ENCODE results near the gene ENSA. TPM values are rescaled to one million over a fixed set of nuclear protein-coding genes. Genes with fewer than 3 reads are reported as not detected.
A peak's percentile ranks its signal among the peaks of the same experiment; 100 is the strongest.
"Not testable (repeated sequence)": the region's sequence is repeated elsewhere in the genome, so short reads cannot be mapped to it uniquely, and the experiment has no call there.

ENSA gene
- total RNA-seq, 2 donors from 2014 or later = 85.7 to 94.5 TPM

GRCh38 chr1:150610576-150610975, 18.8 kb downstream of the ENSA start:
- peak overlapping the region; percentile 86 to 95 for H3K27ac ChIP-seq
- H3K27me3 ChIP-seq (replicated peaks; ENCODE audit: insufficient read depth) = no peaks in the 10 kb centered on the region
- no peaks in the 10 kb centered on the region for H3K36me3 ChIP-seq
- DNase-seq (ENCODE audit: low spot score) (no peak), ATAC-seq (ENCODE audit: insufficient number of reproducible peaks, low FRiP score, low read depth) (no peak)
- peaks cover 45 to 55% of the 10 kb centered on the region in 2 donors for H3K4me1 ChIP-seq (ENCODE audit: control insufficient read depth in 1 of 2, low read depth in 2 of 2)
- no peak for TF ChIP-seq CTCF (IDR thresholded peaks at IDR 0.05)
- no peaks in the 10 kb centered on the region for H3K9me3 ChIP-seq
- no peak overlapping the region for H3K4me3 ChIP-seq

GRCh38 chr1:150609732-150610131, 19.7 kb downstream of the ENSA start:
- no peak for ATAC-seq (ENCODE audit: insufficient number of reproducible peaks, low FRiP score, low read depth)
- H3K36me3 ChIP-seq = no peaks in the 10 kb centered on the region
- H3K4me1 ChIP-seq (ENCODE audit: control insufficient read depth in 1 of 2, low read depth in 2 of 2) = peaks cover 50 to 62% of the 10 kb centered on the region in 2 donors
- H3K27me3 ChIP-seq (replicated peaks; ENCODE audit: insufficient read depth) = no peaks in the 10 kb centered on the region
- H3K4me3 ChIP-seq = no peak overlapping the region
- TF ChIP-seq CTCF (IDR thresholded peaks at IDR 0.05) = no peak
- DNase-seq (ENCODE audit: low spot score) = no peak
- no peaks in the 10 kb centered on the region for H3K9me3 ChIP-seq
- H3K27ac ChIP-seq = peak overlapping the region; percentile 86 to 95

- Histone ChIP-seq H3K27ac (no peak overlapping the region), H3K36me3 (no peaks in the 10 kb centered on the region), H3K9me3 (no peaks in the 10 kb centered on the region), H3K27me3 (replicated peaks; ENCODE audit: insufficient read depth) (no peaks in the 10 kb centered on the region), H3K4me3 (no peak overlapping the region), H3K4me1 (ENCODE audit: control insufficient read depth in 1 of 2, low read depth in 2 of 2) (peaks cover 29 to 44% of the 10 kb centered on the region in 2 donors)
- no peak for TF ChIP-seq CTCF (IDR thresholded peaks at IDR 0.05)
- ATAC-seq (ENCODE audit: insufficient number of reproducible peaks, low FRiP score, low read depth) (no peak), DNase-seq (ENCODE audit: low spot score) (no peak)
Measured at GRCh38 chr1:150606463-150607142, 22.8 kb downstream of the ENSA start.

GRCh38 chr1:150605451-150605731, 24.0 kb downstream of the ENSA start:
- not testable (repeated sequence) for ATAC-seq (ENCODE audit: insufficient number of reproducible peaks, low FRiP score, low read depth); H3K36me3 ChIP-seq; H3K4me3 ChIP-seq; H3K9me3 ChIP-seq; H3K27me3 ChIP-seq (replicated peaks; ENCODE audit: insufficient read depth); DNase-seq (ENCODE audit: low spot score)
- H3K4me1 ChIP-seq (ENCODE audit: control insufficient read depth in 1 of 2, low read depth in 2 of 2) = peaks cover 18 to 31% of the 10 kb centered on the region in 2 donors
- peak overlapping the region; percentile 40 to 65 for H3K27ac ChIP-seq

- H3K36me3 ChIP-seq = peaks cover 12% of the 10 kb centered on the region
- TF ChIP-seq CTCF (IDR thresholded peaks at IDR 0.05) = no peak
- no peaks in the 10 kb centered on the region for H3K9me3 ChIP-seq
- no peak for DNase-seq (ENCODE audit: low spot score)
- peaks cover 10 to 20% of the 10 kb centered on the region in 2 donors for H3K4me1 ChIP-seq (ENCODE audit: control insufficient read depth in 1 of 2, low read depth in 2 of 2)
- ATAC-seq (ENCODE audit: insufficient number of reproducible peaks, low FRiP score, low read depth) = no peak
- no peak overlapping the region for H3K4me3 ChIP-seq
- H3K27me3 ChIP-seq (replicated peaks; ENCODE audit: insufficient read depth) = no peaks in the 10 kb centered on the region
- H3K27ac ChIP-seq = peak overlapping the region; percentile 65 to 78
Measured at GRCh38 chr1:150604226-150604588, 25.2 kb downstream of the ENSA start.

- Histone ChIP-seq H3K9me3 (no peaks in the 10 kb centered on the region), H3K4me3 (no peak overlapping the region), H3K4me1 (ENCODE audit: control insufficient read depth in 1 of 2, low read depth in 2 of 2) (peaks cover 10 to 17% of the 10 kb centered on the region in 2 donors), H3K36me3 (peaks cover 12% of the 10 kb centered on the region), H3K27ac (peak overlapping the region; percentile 65 to 78), H3K27me3 (replicated peaks; ENCODE audit: insufficient read depth) (no peaks in the 10 kb centered on the region)
- DNase-seq (ENCODE audit: low spot score) = no peak
- TF ChIP-seq CTCF (IDR thresholded peaks at IDR 0.05) = no peak
- no peak for ATAC-seq (ENCODE audit: insufficient number of reproducible peaks, low FRiP score, low read depth)
Measured at GRCh38 chr1:150603711-150604110, 25.7 kb downstream of the ENSA start.

- H3K27ac ChIP-seq; ATAC-seq (ENCODE audit: insufficient number of reproducible peaks, low FRiP score, low read depth); DNase-seq (ENCODE audit: low spot score); H3K9me3 ChIP-seq; H3K27me3 ChIP-seq (replicated peaks; ENCODE audit: insufficient read depth); H3K4me3 ChIP-seq: not testable (repeated sequence)
- H3K36me3 ChIP-seq = peaks cover 12% of the 10 kb centered on the region
- H3K4me1 ChIP-seq (ENCODE audit: control insufficient read depth in 1 of 2, low read depth in 2 of 2) = peaks cover 10 to 17% of the 10 kb centered on the region in 2 donors
Measured at GRCh38 chr1:150602372-150602771, 27.0 kb downstream of the ENSA start.
